HepG2 (cell line): ENCODE data around the gene TMEM117. TPM values are rescaled to one million over a fixed set of nuclear protein-coding genes. Genes with fewer than 3 reads are reported as not detected.

Experiments used
- DNMT3B ChIP-seq: conservative IDR thresholded peaks from 2 replicates; pipeline ENCODE4 v1.6.1; 2016; ENCODE audit warnings: missing biosample characterization, control low read depth
- ETV6 ChIP-seq: sonication (generic); formaldehyde crosslinking; conservative IDR thresholded peaks from 2 replicates; pipeline ENCODE4 v1.4.0; 2020; ENCODE audit warnings: missing genetic modification reagents
- HDAC2 ChIP-seq: sonication (generic); formaldehyde crosslinking; IDR thresholded peaks from 2 replicates; pipeline ENCODE4 v1.4.0; 2020; ENCODE audit warnings: missing genetic modification reagents
- KDM2A ChIP-seq: sonication (generic); formaldehyde crosslinking; IDR thresholded peaks from 2 replicates; pipeline ENCODE4 v1.4.0; 2020; ENCODE audit warnings: low read depth, missing genetic modification reagents, borderline replicate concordance
- KLF13 ChIP-seq: sonication (generic); formaldehyde crosslinking; IDR thresholded peaks from 2 replicates; pipeline ENCODE4 v1.4.0; 2020; ENCODE audit warnings: mild to moderate bottlenecking, missing genetic modification reagents
- NFRKB ChIP-seq: fragments of 450-650 bp; IDR thresholded peaks from 2 replicates; pipeline ENCODE4 v1.6.1; 2017
- PAF1 ChIP-seq: IDR thresholded peaks from 2 replicates; pipeline ENCODE4 v1.6.1; 2016; ENCODE audit warnings: missing genetic modification reagents, missing compliant biosample characterization
- SPEN ChIP-seq: sonication (generic); formaldehyde crosslinking; IDR thresholded peaks from 2 replicates; pipeline ENCODE4 v1.5.1; 2020; ENCODE audit warnings: low read depth, mild to moderate bottlenecking, missing genetic modification reagents
- ZKSCAN1 ChIP-seq: fragments of 150-350 bp; IDR thresholded peaks from 2 replicates; pipeline ENCODE4 v1.6.1; 2014; ENCODE audit warnings: low read length
- ZNF24 ChIP-seq: fragments of 450-650 bp; IDR thresholded peaks from 2 replicates; pipeline ENCODE4 v1.6.1; 2017; ENCODE audit warnings: antibody characterized with exemption, mild to moderate bottlenecking
- ZNF30 ChIP-seq: sonication (generic); formaldehyde crosslinking; IDR thresholded peaks from 2 replicates; pipeline ENCODE4 v1.5.0; 2020; ENCODE audit warnings: mild to moderate bottlenecking, missing genetic modification reagents
- ZNF331 ChIP-seq: sonication (generic); formaldehyde crosslinking; IDR thresholded peaks from 2 replicates; pipeline ENCODE4 v1.4.0; 2020; ENCODE audit warnings: missing genetic modification reagents
- ZNF724P ChIP-seq: sonication (generic); formaldehyde crosslinking; IDR thresholded peaks from 2 replicates; pipeline ENCODE4 v1.8.0; 2022; ENCODE audit warnings: missing genetic modification reagents, borderline replicate concordance
- polyA plus RNA-seq, 8 experiments: library from polyadenylated mRNA; depleted of rRNA in 3 of 8; stranded (reverse) in 7 of 8; unstranded in 1 of 8; fragments of >200 nt; fragmentation: Illumina TruSeq in 4 of 8; extraction: Trizol in 4 of 8; gene quantifications; 2 replicates each; pipeline versions ENCODE4 v1.2.1 to v1.2.3, GENCODE V29; 2011 to 2016; ENCODE audit warnings: low read depth in 4 of 8, missing spikeins in 1 of 8, mixed read lengths in 1 of 8; ENCODE audit not compliant: insufficient read depth in 1 of 8
- total RNA-seq, 5 experiments: library from RNA; depleted of rRNA; stranded (reverse); fragments of >200 nt; fragmentation: Illumina TruSeq; extraction: Trizol; gene quantifications; 2 replicates each; pipeline ENCODE4 v1.2.3, GENCODE V29; 2016; ENCODE audit warnings: low read depth in 1 of 5
- TF ChIP-seq, protein P1 (sequence below): sonication (generic); formaldehyde crosslinking; IDR thresholded peaks from 2 replicates; pipeline ENCODE4 v1.4.0; 2020; ENCODE audit warnings: missing genetic modification reagents, borderline replicate concordance
- TF ChIP-seq, protein P2 (sequence below): conservative IDR thresholded peaks from 2 replicates; pipeline ENCODE4 v1.6.1; 2018; ENCODE audit warnings: missing genetic modification reagents
- TF ChIP-seq, protein P3 (sequence below): IDR thresholded peaks from 2 replicates; pipeline ENCODE4 v1.6.1; 2016; ENCODE audit warnings: mild to moderate bottlenecking
- TF ChIP-seq, protein P4 (sequence below): sonication (generic); formaldehyde crosslinking; IDR thresholded peaks from 2 replicates; pipeline ENCODE4 v1.4.0; 2020; ENCODE audit warnings: missing genetic modification reagents
- TF ChIP-seq, protein P5 (sequence below): sonication (generic); formaldehyde crosslinking; IDR thresholded peaks from 2 replicates; pipeline ENCODE4 v1.5.1; 2020; ENCODE audit warnings: missing genetic modification reagents, mild to moderate bottlenecking, borderline replicate concordance

The TMEM117 gene
- total and polyA plus RNA-seq, 2 of the 13 experiments (the other 11 are each of a cell fraction or from before 2014, with no cell fraction given) = 2.8 to 8.5 TPM

DNA sequence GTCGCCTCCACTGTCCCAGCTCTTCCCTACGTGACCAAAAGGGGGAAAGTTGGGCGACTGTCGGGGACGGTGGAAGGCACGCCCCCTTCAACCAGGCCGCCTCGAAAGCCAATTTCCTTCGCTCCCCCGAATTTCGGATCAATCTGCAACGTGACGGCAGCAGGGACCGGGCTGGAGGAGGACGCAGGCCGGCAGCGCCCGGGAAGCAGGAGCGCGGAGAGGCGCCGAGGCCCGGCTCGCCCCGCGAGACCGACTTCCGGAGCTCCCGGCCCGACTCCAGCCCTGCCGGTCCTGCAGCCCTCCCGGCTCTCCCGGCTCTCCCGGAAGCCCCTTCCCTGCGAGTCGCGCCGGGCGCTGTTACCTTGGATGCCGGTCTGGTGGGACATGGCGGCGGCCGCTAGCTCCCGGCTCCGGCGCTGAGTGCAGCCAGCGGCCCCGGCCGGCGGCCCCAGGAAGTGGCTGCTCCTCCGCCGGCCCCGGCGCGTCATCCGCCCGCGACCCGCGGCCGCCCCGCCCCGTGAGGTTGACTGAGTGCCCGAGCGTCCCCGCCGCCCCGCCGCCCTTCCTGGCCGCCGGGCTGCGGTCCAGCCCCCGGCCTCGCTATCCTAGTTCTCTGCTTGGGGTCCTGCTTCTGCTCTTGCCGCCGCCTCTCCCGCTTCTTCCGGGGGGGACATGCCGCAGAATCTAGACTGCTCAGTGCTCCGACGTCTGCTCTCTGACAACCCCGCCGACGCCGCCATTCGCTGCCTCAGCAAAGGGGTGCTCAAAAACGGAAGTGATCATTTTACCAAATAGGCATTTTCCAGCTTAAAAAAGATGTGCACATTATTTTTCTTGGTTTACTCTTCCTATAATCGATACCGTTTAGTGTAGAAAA lies 29.8 kb upstream of the TMEM117 start, which contains the start of gene TWF1 (continued):
- TF ChIP-seq, protein P1, sequence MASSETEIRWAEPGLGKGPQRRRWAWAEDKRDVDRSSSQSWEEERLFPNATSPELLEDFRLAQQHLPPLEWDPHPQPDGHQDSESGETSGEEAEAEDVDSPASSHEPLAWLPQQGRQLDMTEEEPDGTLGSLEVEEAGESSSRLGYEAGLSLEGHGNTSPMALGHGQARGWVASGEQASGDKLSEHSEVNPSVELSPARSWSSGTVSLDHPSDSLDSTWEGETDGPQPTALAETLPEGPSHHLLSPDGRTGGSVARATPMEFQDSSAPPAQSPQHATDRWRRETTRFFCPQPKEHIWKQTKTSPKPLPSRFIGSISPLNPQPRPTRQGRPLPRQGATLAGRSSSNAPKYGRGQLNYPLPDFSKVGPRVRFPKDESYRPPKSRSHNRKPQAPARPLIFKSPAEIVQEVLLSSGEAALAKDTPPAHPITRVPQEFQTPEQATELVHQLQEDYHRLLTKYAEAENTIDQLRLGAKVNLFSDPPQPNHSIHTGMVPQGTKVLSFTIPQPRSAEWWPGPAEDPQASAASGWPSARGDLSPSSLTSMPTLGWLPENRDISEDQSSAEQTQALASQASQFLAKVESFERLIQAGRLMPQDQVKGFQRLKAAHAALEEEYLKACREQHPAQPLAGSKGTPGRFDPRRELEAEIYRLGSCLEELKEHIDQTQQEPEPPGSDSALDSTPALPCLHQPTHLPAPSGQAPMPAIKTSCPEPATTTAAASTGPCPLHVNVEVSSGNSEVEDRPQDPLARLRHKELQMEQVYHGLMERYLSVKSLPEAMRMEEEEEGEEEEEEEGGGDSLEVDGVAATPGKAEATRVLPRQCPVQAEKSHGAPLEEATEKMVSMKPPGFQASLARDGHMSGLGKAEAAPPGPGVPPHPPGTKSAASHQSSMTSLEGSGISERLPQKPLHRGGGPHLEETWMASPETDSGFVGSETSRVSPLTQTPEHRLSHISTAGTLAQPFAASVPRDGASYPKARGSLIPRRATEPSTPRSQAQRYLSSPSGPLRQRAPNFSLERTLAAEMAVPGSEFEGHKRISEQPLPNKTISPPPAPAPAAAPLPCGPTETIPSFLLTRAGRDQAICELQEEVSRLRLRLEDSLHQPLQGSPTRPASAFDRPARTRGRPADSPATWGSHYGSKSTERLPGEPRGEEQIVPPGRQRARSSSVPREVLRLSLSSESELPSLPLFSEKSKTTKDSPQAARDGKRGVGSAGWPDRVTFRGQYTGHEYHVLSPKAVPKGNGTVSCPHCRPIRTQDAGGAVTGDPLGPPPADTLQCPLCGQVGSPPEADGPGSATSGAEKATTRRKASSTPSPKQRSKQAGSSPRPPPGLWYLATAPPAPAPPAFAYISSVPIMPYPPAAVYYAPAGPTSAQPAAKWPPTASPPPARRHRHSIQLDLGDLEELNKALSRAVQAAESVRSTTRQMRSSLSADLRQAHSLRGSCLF (CRISPR knock-in tag) = no peak
- TF ChIP-seq DNMT3B (CRISPR knock-in tag) (no peak), ETV6 (0 out of 2 replicates have a peak, but pooled peaks have one; percentile 19), SPEN (peak; percentile 77; the same call in 1 of the 2 replicates), KDM2A (CRISPR knock-in tag) (no peak; the same call in 1 of the 2 replicates), HDAC2 (CRISPR knock-in tag) (no peak), ZNF24 (no peak), ZNF724P (no peak), PAF1 (CRISPR knock-in tag) (no peak), ZNF331 (CRISPR knock-in tag) (no peak), KLF13 (no peak), ZNF30 (no peak), NFRKB (no peak), ZKSCAN1 (no peak)
- TF ChIP-seq, protein P2, sequence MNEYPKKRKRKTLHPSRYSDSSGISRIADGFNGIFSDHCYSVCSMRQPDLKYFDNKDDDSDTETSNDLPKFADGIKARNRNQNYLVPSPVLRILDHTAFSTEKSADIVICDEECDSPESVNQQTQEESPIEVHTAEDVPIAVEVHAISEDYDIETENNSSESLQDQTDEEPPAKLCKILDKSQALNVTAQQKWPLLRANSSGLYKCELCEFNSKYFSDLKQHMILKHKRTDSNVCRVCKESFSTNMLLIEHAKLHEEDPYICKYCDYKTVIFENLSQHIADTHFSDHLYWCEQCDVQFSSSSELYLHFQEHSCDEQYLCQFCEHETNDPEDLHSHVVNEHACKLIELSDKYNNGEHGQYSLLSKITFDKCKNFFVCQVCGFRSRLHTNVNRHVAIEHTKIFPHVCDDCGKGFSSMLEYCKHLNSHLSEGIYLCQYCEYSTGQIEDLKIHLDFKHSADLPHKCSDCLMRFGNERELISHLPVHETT (CRISPR knock-in tag) = 0 out of 2 replicates have a peak, but pooled peaks have one; percentile 33
- TF ChIP-seq, protein P3, sequence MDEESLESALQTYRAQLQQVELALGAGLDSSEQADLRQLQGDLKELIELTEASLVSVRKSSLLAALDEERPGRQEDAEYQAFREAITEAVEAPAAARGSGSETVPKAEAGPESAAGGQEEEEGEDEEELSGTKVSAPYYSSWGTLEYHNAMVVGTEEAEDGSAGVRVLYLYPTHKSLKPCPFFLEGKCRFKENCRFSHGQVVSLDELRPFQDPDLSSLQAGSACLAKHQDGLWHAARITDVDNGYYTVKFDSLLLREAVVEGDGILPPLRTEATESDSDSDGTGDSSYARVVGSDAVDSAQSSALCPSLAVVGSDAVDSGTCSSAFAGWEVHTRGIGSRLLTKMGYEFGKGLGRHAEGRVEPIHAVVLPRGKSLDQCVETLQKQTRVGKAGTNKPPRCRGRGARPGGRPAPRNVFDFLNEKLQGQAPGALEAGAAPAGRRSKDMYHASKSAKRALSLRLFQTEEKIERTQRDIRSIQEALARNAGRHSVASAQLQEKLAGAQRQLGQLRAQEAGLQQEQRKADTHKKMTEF (CRISPR knock-in tag) = peak; percentile 60; the same call in 1 of the 2 replicates
- TF ChIP-seq, protein P4, sequence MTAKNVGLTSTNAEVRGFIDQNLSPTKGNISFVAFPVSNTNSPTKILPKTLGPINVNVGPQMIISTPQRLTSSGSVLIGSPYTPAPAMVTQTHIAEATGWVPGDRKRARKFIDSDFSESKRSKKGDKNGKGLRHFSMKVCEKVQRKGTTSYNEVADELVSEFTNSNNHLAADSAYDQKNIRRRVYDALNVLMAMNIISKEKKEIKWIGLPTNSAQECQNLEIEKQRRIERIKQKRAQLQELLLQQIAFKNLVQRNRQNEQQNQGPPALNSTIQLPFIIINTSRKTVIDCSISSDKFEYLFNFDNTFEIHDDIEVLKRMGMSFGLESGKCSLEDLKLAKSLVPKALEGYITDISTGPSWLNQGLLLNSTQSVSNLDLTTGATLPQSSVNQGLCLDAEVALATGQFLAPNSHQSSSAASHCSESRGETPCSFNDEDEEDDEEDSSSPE (CRISPR knock-in tag) = 0 out of 2 replicates have a peak, but pooled peaks have one; percentile 18
- TF ChIP-seq, protein P5, sequence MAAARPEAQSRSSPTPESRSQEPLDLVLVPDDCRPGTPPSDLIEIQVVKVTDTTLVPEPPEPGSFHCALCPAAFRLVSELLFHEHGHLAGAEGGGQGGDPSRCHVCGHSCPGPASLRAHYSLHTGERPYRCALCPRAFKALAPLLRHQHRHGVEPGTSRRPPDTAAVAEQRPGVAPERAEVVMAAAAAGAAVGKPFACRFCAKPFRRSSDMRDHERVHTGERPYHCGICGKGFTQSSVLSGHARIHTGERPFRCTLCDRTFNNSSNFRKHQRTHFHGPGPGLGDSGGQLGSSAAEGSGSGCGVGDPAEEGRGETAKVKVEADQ (CRISPR knock-in tag) = 0 out of 2 replicates have a peak, but pooled peaks have one; percentile 46
